Keratinocyte (primary cell): Measurements from ENCODE around the gene PLEKHA8. TPM values are rescaled to one million over a fixed set of nuclear protein-coding genes. Genes with fewer than 3 reads are reported as not detected.

Experiments used
- DNase-seq: peaks from one replicate; pipeline ENCODE4 v3.0.0-alpha.2; 2011; ENCODE audit warnings: low read depth, missing footprints, low spot score
- FAIRE-seq: peaks from 2 replicates; lab custom pipeline; 2011; peaks lifted over from hg19 to GRCh38; lab: Jason Lieb, UNC
- H2AFZ ChIP-seq: 2 replicates; pipeline ENCODE4 v1.6.0; 2012; ENCODE audit warnings: low read length, control low read depth, inconsistent platforms; ENCODE audit not compliant: control insufficient read depth
- H3K27ac ChIP-seq: 2 replicates; pipeline ENCODE4 v1.5.1; 2011; ENCODE audit warnings: low read length; ENCODE audit not compliant: control insufficient read depth, insufficient read depth
- H3K27me3 ChIP-seq: 3 replicates; pipeline ENCODE4 v1.6.0; 2011; ENCODE audit warnings: low read length; ENCODE audit not compliant: control insufficient read depth, insufficient read depth; ENCODE audit errors: extremely low read depth
- H3K36me3 ChIP-seq, 2 experiments: 2 replicates in 1 of 2; 3 replicates in 1 of 2; pipeline ENCODE4 v1.5.1; 2011; ENCODE audit warnings: low read length in 2 of 2, mild to moderate bottlenecking in 1 of 2; ENCODE audit not compliant: control insufficient read depth in 2 of 2, insufficient read depth in 2 of 2; ENCODE audit errors: extremely low read depth in 1 of 2
- H3K4me1 ChIP-seq: 3 replicates; pipeline ENCODE4 v1.5.1; 2011; ENCODE audit warnings: low read length; ENCODE audit not compliant: control insufficient read depth, insufficient read depth; ENCODE audit errors: extremely low read depth
- H3K4me2 ChIP-seq: 3 replicates; pipeline ENCODE4 v1.6.0; 2011; ENCODE audit warnings: low read depth, low read length; ENCODE audit not compliant: control insufficient read depth, insufficient read depth; ENCODE audit errors: extremely low read depth
- H3K4me3 ChIP-seq, 3 experiments: fragments of 200-600 bp in 1 of 3; sonication (generic) in 1 of 3; 2 replicates in 2 of 3; 3 replicates in 1 of 3; pipeline ENCODE4 v1.5.1; 2011 to 2016; ENCODE audit warnings: low read length in 3 of 3, mild to moderate bottlenecking in 3 of 3, control low read depth in 2 of 3, inconsistent platforms in 1 of 3, low read depth in 1 of 3, mixed read lengths in 1 of 3, mixed run types in 1 of 3, moderate library complexity in 1 of 3; ENCODE audit not compliant: control insufficient read depth in 2 of 3, insufficient read depth in 2 of 3; ENCODE audit errors: extremely low read depth in 1 of 3
- H3K79me2 ChIP-seq: 2 replicates; pipeline ENCODE4 v1.6.0; 2012; ENCODE audit warnings: low read length; ENCODE audit not compliant: control insufficient read depth, insufficient read depth
- H3K9ac ChIP-seq: 3 replicates; pipeline ENCODE4 v1.6.0; 2011; ENCODE audit warnings: low read length; ENCODE audit not compliant: control insufficient read depth, insufficient read depth; ENCODE audit errors: extremely low read depth
- H3K9me1 ChIP-seq: 3 replicates; pipeline ENCODE4 v1.6.0; 2011; ENCODE audit warnings: low read length; ENCODE audit not compliant: control insufficient read depth, insufficient read depth; ENCODE audit errors: extremely low read depth
- H3K9me3 ChIP-seq: 2 replicates; pipeline ENCODE4 v1.5.1; 2012; ENCODE audit warnings: low read depth, low read length; ENCODE audit not compliant: control insufficient read depth
- H4K20me1 ChIP-seq: 3 replicates; pipeline ENCODE4 v1.6.0; 2011; ENCODE audit warnings: low read length; ENCODE audit not compliant: control insufficient read depth, insufficient read depth; ENCODE audit errors: extremely low read depth
- CTCF ChIP-seq, 3 experiments: IDR thresholded peaks in 1 of 3; conservative IDR thresholded peaks in 1 of 3; optimal IDR thresholded peaks in 1 of 3; 2 replicates in 2 of 3; 3 replicates in 1 of 3; pipeline versions ENCODE3 to v1.5.1; 2011; ENCODE audit warnings: low read length in 3 of 3, mild to moderate bottlenecking in 3 of 3, moderate library complexity in 2 of 3, control low read depth in 1 of 3, inconsistent platforms in 1 of 3; ENCODE audit not compliant: insufficient read depth in 2 of 3; ENCODE audit errors: extremely low read depth in 1 of 3
- EZH2 ChIP-seq: IDR thresholded peaks from one replicate; pipeline ENCODE4 v1.6.1; 2012; ENCODE audit warnings: inconsistent platforms, mild to moderate bottlenecking, low read length, moderate library complexity
- dilution Hi-C: fragments of 300-500 bp; cut with MboI; formaldehyde crosslinking; loops from one replicate; pipeline ENCODE4 v1.7.0; 2020; ENCODE audit warnings: low sequenced_read_pairs; ENCODE audit not compliant: extremely low pct_ligation_motif_present
- polyA plus RNA-seq, 5 experiments: library from polyadenylated mRNA; depleted of rRNA in 3 of 5; stranded (reverse) in 3 of 5; stranded (forward) in 1 of 5; unstranded in 1 of 5; fragments of >200 nt; gene quantifications; 1 replicate in 1 of 5; 2 replicates in 3 of 5; 3 replicates in 1 of 5; pipeline versions ENCODE4 v1.2.1 to v1.2.3, GENCODE V29; 2011 to 2012; ENCODE audit warnings: missing spikeins in 2 of 5, low read depth in 1 of 5, low replicate concordance in 1 of 5

PLEKHA8 gene
- polyA plus RNA-seq, 1 donor (not counting 4 experiments of a cell fraction or from before 2014, with no cell fraction given): 9.6 TPM

GRCh38 chr7:30163231-30163894 lies 135.2 kb downstream of the PLEKHA8 start:
- peak; percentile 56 for FAIRE-seq
- H3K27me3 ChIP-seq: no peaks in the 10 kb centered on the region
- peak overlapping the region; percentile 73 for H3K4me2 ChIP-seq
- TF ChIP-seq EZH2 (no peak), CTCF (optimal IDR thresholded peaks at IDR 0.05 in 1 of 3, IDR thresholded peaks at IDR 0.05 in 1 of 3, conservative IDR thresholded peaks at IDR 0.05 in 1 of 3; ENCODE audit: extremely low read depth in 1 of 3, insufficient read depth in 2 of 3, low read length in 3 of 3) (no peak)
- H4K20me1 ChIP-seq: no peaks in the 10 kb centered on the region
- H3K79me2 ChIP-seq: no peaks in the 10 kb centered on the region
- dilution Hi-C loops: no loop called here
- no peaks in the 10 kb centered on the region for H3K9me1 ChIP-seq
- H2AFZ ChIP-seq: peak overlapping the region; percentile 51
- no peaks in the 10 kb centered on the region for H3K9me3 ChIP-seq
- peaks cover 57% of the 10 kb centered on the region for H3K4me1 ChIP-seq
- H3K4me3 ChIP-seq: peak overlapping the region in 2 of 3 experiments; percentile 13 to 29
- no peak for DNase-seq
- H3K9ac ChIP-seq: peak overlapping the region; percentile 65
- H3K27ac ChIP-seq: peak overlapping the region; percentile 87
- H3K36me3 ChIP-seq: no peaks in the 10 kb centered on the region

- Histone ChIP-seq H3K36me3 (no peaks in the 10 kb centered on the region), H3K9me3 (no peaks in the 10 kb centered on the region), H2AFZ (no peak overlapping the region), H4K20me1 (no peaks in the 10 kb centered on the region), H3K9ac (peak overlapping the region; percentile 5), H3K27me3 (no peaks in the 10 kb centered on the region), H3K4me3 (no peak overlapping the region), H3K4me1 (peaks cover 67% of the 10 kb centered on the region), H3K4me2 (no peak overlapping the region), H3K9me1 (no peaks in the 10 kb centered on the region), H3K79me2 (no peaks in the 10 kb centered on the region), H3K27ac (peak overlapping the region; percentile 87)
- TF ChIP-seq EZH2 (no peak), CTCF (optimal IDR thresholded peaks at IDR 0.05 in 1 of 3, IDR thresholded peaks at IDR 0.05 in 1 of 3, conservative IDR thresholded peaks at IDR 0.05 in 1 of 3; ENCODE audit: extremely low read depth in 1 of 3, insufficient read depth in 2 of 3, low read length in 3 of 3) (peak; percentile 36 to 63 (median 54))
- FAIRE-seq: no peak
- no peak for DNase-seq
- dilution Hi-C loops: no loop called here
Observed at GRCh38 chr7:30164567-30164966, 136.4 kb downstream of the PLEKHA8 start.
